Measurements from ENCODE around the gene FGFR3.
A peak's percentile ranks its signal among the peaks of the same experiment; 100 is the strongest.

FGFR3 gene

GRCh38 chr4:1756893-1757779 lies 36.0 kb upstream of the FGFR3 start:
- no peaks in the 10 kb centered on the region for H3K27me3 ChIP-seq (ENCODE audit: insufficient read depth, low read length)
- H2AFZ ChIP-seq (ENCODE audit: low read length, unreplicated experiment): no peak overlapping the region
- no peak overlapping the region for H3K4me3 ChIP-seq (ENCODE audit: low read depth, low read length)
- no peak overlapping the region for H3K27ac ChIP-seq (ENCODE audit: low read depth, low read length)
- no peaks in the 10 kb centered on the region for H3K36me3 ChIP-seq (ENCODE audit: insufficient read depth, low read length)
- no peaks in the 10 kb centered on the region for H3K4me1 ChIP-seq (ENCODE audit: control insufficient read depth, insufficient read depth, low read length, unreplicated experiment)
- no peaks in the 10 kb centered on the region for H3K79me2 ChIP-seq (ENCODE audit: control insufficient read depth, insufficient read depth, low read length, unreplicated experiment)

DNA sequence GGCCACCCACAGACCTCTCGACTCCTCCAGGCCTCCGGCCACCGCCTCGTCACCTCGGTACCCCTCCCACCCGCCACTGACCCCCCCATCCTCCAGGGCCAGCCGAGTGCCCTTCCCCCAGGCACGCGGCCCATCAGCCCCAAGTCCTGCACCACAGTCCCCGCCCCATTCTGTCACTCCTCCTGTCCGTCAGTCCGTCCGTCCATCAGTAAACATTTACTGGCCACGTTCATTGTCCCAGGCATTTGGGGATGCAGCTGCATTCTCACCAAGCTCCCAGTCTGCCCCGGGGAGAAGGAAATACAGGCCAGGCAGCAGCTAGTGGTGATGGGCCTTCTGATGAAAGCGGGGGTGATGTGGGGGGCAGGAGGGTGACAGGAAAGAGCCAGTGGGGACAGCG lies 35.3 kb upstream of the FGFR3 start:
- Histone ChIP-seq H3K4me1 (ENCODE audit: control insufficient read depth, insufficient read depth, low read length, unreplicated experiment) (no peaks in the 10 kb centered on the region), H3K36me3 (ENCODE audit: insufficient read depth, low read length) (no peaks in the 10 kb centered on the region), H3K27me3 (ENCODE audit: insufficient read depth, low read length) (no peaks in the 10 kb centered on the region), H3K27ac (ENCODE audit: low read depth, low read length) (no peak overlapping the region), H3K4me3 (ENCODE audit: low read depth, low read length) (no peak overlapping the region), H2AFZ (ENCODE audit: low read length, unreplicated experiment) (no peak overlapping the region), H3K79me2 (ENCODE audit: control insufficient read depth, insufficient read depth, low read length, unreplicated experiment) (no peaks in the 10 kb centered on the region)

DNA sequence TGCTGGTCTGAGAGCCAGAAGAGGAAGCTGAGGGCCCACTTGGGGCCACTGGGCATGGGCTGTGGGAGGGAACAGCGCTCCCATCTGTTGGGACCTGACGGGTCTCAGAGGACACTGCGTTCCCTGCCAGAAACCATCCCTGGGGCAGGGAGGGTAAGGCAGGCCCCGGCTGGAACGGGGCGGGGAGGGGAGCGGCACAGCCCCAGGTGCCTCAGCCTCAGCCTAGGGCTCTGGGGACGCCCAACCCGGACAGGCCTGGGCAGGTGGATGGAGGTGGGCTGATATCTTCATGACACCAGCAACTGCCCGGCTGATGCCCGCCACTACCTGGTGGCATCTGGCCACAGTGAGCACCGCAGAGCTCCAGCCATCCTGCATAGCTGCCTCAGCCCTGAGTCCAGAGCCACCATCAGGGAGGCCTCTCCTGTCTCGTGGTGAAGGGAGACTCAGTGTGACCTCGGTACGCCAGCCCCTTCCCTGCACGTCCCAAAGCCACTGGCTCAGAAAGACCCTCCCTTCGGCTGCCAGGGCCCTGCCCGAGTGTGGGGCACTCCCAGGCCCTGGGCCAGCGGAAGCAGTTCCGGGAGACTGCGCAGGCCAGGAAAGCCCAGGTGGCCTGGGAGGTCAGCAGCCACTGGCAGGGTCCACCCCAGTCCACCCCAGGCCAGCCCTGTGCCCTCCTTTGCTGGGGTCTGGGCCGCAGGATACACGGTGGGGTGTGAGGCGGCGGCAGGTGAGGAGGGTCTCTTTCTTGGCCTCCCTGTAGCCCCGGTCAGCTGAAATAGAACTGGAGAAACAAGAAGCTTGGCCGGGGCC lies 34.6 kb upstream of the FGFR3 start:
- no peaks in the 10 kb centered on the region for H3K27me3 ChIP-seq (ENCODE audit: insufficient read depth, low read length)
- H2AFZ ChIP-seq (ENCODE audit: low read length, unreplicated experiment): no peak overlapping the region
- H3K4me1 ChIP-seq (ENCODE audit: control insufficient read depth, insufficient read depth, low read length, unreplicated experiment): no peaks in the 10 kb centered on the region
- H3K27ac ChIP-seq (ENCODE audit: low read depth, low read length): no peak overlapping the region
- H3K4me3 ChIP-seq (ENCODE audit: low read depth, low read length): no peak overlapping the region
- H3K79me2 ChIP-seq (ENCODE audit: control insufficient read depth, insufficient read depth, low read length, unreplicated experiment): no peaks in the 10 kb centered on the region
- H3K36me3 ChIP-seq (ENCODE audit: insufficient read depth, low read length): no peaks in the 10 kb centered on the region

DNA sequence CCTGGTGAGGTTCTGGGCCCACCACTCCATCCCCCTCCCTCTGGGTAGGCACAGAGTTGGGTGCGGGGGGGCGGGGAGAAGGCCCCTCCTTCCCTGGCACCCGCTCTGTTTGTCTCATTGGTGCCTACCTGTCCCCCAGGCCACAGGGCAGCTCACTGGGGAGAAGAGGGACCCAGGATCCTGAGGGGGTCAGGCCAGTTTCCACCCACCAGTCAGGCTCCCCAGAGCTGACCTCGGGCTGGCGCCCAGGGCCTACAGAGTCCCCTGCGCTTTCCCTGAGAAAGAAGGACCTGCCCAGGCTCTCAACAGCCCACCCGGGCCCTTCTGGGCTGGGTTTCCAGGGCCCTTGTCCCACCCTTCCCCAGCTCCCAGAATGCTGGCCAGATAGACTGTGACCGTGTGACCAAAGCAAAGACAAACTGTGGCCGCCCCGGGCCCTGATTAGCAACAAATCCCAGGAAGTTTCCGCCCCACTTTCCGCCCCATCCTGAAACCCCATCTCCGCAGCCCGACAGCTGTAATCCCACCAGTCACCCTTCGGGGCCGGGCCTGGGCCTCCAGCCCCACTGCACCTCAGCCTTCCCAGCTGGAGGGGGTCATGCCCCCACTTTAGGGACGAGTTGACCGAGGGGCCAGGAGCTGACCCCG lies 33.8 kb upstream of the FGFR3 start:
- H3K27ac ChIP-seq (ENCODE audit: low read depth, low read length): no peak overlapping the region
- H3K4me1 ChIP-seq (ENCODE audit: control insufficient read depth, insufficient read depth, low read length, unreplicated experiment): peaks cover 3% of the 10 kb centered on the region
- no peaks in the 10 kb centered on the region for H3K79me2 ChIP-seq (ENCODE audit: control insufficient read depth, insufficient read depth, low read length, unreplicated experiment)
- no peaks in the 10 kb centered on the region for H3K36me3 ChIP-seq (ENCODE audit: insufficient read depth, low read length)
- H3K4me3 ChIP-seq (ENCODE audit: low read depth, low read length): no peak overlapping the region
- H2AFZ ChIP-seq (ENCODE audit: low read length, unreplicated experiment): no peak overlapping the region
- H3K27me3 ChIP-seq (ENCODE audit: insufficient read depth, low read length): no peaks in the 10 kb centered on the region

DNA sequence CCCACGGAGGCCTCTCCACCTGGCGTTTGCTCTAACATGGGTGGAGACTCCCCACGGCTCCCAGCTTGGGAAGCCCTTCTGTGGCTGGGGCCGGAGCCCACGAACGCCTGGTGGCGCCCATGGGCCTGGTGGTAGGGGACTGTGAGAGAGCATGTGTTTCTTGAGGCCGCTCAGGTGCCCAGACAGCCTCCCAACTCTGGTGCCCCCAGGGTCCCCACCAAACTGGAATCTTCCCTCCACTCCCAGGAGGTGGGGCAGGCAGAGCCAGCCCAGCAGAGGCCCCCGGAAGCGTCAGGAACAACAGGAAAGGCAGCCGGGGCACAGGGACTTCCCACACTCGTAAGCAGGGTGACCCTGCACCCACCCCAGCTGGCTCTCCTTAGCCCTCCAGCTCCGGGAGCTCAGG lies 33.3 kb upstream of the FGFR3 start:
- H3K27ac ChIP-seq (ENCODE audit: low read depth, low read length): no peak overlapping the region
- no peak overlapping the region for H3K4me3 ChIP-seq (ENCODE audit: low read depth, low read length)
- H3K79me2 ChIP-seq (ENCODE audit: control insufficient read depth, insufficient read depth, low read length, unreplicated experiment): no peaks in the 10 kb centered on the region
- no peaks in the 10 kb centered on the region for H3K27me3 ChIP-seq (ENCODE audit: insufficient read depth, low read length)
- no peaks in the 10 kb centered on the region for H3K36me3 ChIP-seq (ENCODE audit: insufficient read depth, low read length)
- no peak overlapping the region for H2AFZ ChIP-seq (ENCODE audit: low read length, unreplicated experiment)
- H3K4me1 ChIP-seq (ENCODE audit: control insufficient read depth, insufficient read depth, low read length, unreplicated experiment): peaks cover 3% of the 10 kb centered on the region

DNA sequence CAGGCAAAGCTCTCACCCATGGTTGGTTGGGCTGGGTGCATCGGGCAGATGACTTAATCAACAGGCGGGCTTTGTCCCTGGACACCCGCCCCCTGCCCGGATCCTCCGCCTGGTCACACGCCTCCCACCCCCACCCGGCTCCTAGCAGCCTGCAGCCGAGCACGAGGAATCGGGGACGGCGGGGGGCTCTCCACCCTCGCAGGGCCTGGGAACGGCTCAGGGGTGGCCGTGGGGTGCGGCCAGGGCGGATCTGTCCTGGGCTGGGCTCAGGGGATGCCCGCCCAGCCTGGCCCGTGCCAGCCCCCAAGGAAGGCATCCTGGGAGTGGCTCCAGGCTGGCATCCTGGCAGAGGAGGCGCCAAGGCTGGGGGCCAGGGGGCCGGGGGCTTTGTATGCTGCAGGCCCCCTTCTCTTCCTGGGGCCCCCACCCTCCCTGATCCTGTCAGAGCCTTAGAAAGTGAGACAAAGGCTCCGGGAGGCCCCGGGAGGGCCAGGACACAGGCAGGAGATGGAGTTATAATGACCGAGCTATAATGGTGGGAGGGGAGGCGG lies 32.5 kb upstream of the FGFR3 start:
- H3K4me1 ChIP-seq (ENCODE audit: control insufficient read depth, insufficient read depth, low read length, unreplicated experiment): peaks cover 3% of the 10 kb centered on the region

GRCh38 chr4:1761130-1761689 lies 31.9 kb upstream of the FGFR3 start:
- Histone ChIP-seq H3K27ac (ENCODE audit: low read depth, low read length) (no peak overlapping the region), H3K27me3 (ENCODE audit: insufficient read depth, low read length) (no peaks in the 10 kb centered on the region), H3K4me3 (ENCODE audit: low read depth, low read length) (no peak overlapping the region), H3K36me3 (ENCODE audit: insufficient read depth, low read length) (no peaks in the 10 kb centered on the region), H2AFZ (ENCODE audit: low read length, unreplicated experiment) (no peak overlapping the region), H3K79me2 (ENCODE audit: control insufficient read depth, insufficient read depth, low read length, unreplicated experiment) (no peaks in the 10 kb centered on the region), H3K4me1 (ENCODE audit: control insufficient read depth, insufficient read depth, low read length, unreplicated experiment) (peaks cover 3% of the 10 kb centered on the region)

More for the DNA sequence above, 32.5 kb upstream of the FGFR3 start:
- Histone ChIP-seq H3K27me3 (ENCODE audit: insufficient read depth, low read length) (no peaks in the 10 kb centered on the region), H2AFZ (ENCODE audit: low read length, unreplicated experiment) (peak overlapping the region; percentile 56), H3K36me3 (ENCODE audit: insufficient read depth, low read length) (no peaks in the 10 kb centered on the region), H3K4me3 (ENCODE audit: low read depth, low read length) (no peak overlapping the region), H3K79me2 (ENCODE audit: control insufficient read depth, insufficient read depth, low read length, unreplicated experiment) (no peaks in the 10 kb centered on the region), H3K27ac (ENCODE audit: low read depth, low read length) (no peak overlapping the region)

DNA sequence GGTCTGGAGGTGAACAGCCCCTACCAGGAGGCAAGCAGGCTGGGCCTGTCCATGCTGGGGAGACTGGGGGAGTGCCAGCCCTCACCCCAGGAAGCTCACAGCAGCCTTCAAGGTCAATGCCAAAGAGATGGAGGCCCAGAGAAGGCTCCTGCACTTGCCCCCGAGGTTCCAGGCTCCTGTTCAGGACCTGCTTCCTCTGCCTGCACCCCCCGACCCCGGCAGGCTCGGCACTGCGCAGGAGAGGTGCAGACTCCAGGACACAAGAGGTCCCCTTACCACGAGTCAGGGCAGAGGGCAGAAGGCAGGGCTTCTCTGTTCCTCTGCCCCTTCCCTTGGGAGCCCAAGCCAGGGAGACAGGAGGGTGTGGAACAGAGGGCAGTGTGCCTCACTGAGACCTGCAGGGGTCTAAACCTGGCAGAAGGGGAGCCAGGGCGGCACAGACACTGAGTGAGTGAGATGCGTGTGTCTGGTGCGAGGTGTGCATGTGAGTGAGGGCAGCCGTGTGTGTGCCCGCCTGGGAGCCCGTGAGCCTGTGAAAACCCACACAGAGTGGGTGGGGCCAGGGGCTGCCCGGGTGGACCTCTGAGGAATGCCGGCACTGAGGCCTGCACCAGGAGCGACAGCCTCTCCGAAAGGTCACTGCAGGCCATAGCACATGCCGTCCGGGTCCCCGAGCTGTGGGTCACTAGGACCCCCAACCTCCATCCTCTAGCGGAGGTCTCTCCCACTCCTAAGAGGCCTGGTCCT lies 30.7 kb upstream of the FGFR3 start:
- Histone ChIP-seq H3K79me2 (ENCODE audit: control insufficient read depth, insufficient read depth, low read length, unreplicated experiment) (no peaks in the 10 kb centered on the region), H3K4me1 (ENCODE audit: control insufficient read depth, insufficient read depth, low read length, unreplicated experiment) (peaks cover 3% of the 10 kb centered on the region), H3K27ac (ENCODE audit: low read depth, low read length) (no peak overlapping the region)

GRCh38 chr4:1763070-1763549 lies 30.0 kb upstream of the FGFR3 start:
- Histone ChIP-seq H2AFZ (ENCODE audit: low read length, unreplicated experiment) (peak overlapping the region; percentile 50), H3K27me3 (ENCODE audit: insufficient read depth, low read length) (no peaks in the 10 kb centered on the region), H3K79me2 (ENCODE audit: control insufficient read depth, insufficient read depth, low read length, unreplicated experiment) (no peaks in the 10 kb centered on the region), H3K27ac (ENCODE audit: low read depth, low read length) (no peak overlapping the region), H3K4me3 (ENCODE audit: low read depth, low read length) (peak overlapping the region; percentile 40; the same call in 1 of the 2 replicates), H3K4me1 (ENCODE audit: control insufficient read depth, insufficient read depth, low read length, unreplicated experiment) (peaks cover 3% of the 10 kb centered on the region), H3K36me3 (ENCODE audit: insufficient read depth, low read length) (no peaks in the 10 kb centered on the region)

More for the DNA sequence above, 30.7 kb upstream of the FGFR3 start:
- Histone ChIP-seq H3K36me3 (ENCODE audit: insufficient read depth, low read length) (no peaks in the 10 kb centered on the region), H3K27me3 (ENCODE audit: insufficient read depth, low read length) (no peaks in the 10 kb centered on the region), H2AFZ (ENCODE audit: low read length, unreplicated experiment) (no peak overlapping the region), H3K4me3 (ENCODE audit: low read depth, low read length) (no peak overlapping the region)
